GM23338 (cell line): Measurements from ENCODE around the gene GTF2A1. TPM values are rescaled to one million over a fixed set of nuclear protein-coding genes. Genes with fewer than 3 reads are reported as not detected.

Source experiments
- ATAC-seq: fragments of 200-7000 bp; cut with Tn5 transposase; 3 replicates; pipeline ENCODE4 v1.9.1; 2020
- DNase-seq: peaks from one replicate; pipeline ENCODE4 v3.0.0-alpha.2; 2015; ENCODE audit warnings: low spot score
- H2AFZ ChIP-seq: fragments of 200-600 bp; sonication (generic); 2 replicates; pipeline ENCODE4 v1.8.0; 2016; ENCODE audit warnings: antibody characterized with exemption, mild to moderate bottlenecking, moderate library complexity
- H3F3A ChIP-seq: fragments of 200-600 bp; sonication (generic); replicated peaks from 2 replicates; pipeline ENCODE4 v1.8.0; 2017; ENCODE audit warnings: antibody characterized with exemption, mixed run types, low read depth
- H3K27ac ChIP-seq: fragments of 200-600 bp; sonication (generic); 2 replicates; pipeline ENCODE4 v1.6.1; 2016; ENCODE audit warnings: low read depth
- H3K27me3 ChIP-seq: fragments of 200-600 bp; sonication (generic); 2 replicates; pipeline ENCODE4 v1.8.0; 2016; ENCODE audit warnings: mild to moderate bottlenecking, mixed run types, moderate library complexity; ENCODE audit not compliant: insufficient read depth
- H3K36me3 ChIP-seq: fragments of 200-600 bp; sonication (generic); 2 replicates; pipeline ENCODE4 v1.8.0; 2016; ENCODE audit warnings: mild to moderate bottlenecking; ENCODE audit not compliant: insufficient read depth
- H3K4me1 ChIP-seq: fragments of 200-600 bp; sonication (generic); 2 replicates; pipeline ENCODE4 v1.8.0; 2016; ENCODE audit warnings: mild to moderate bottlenecking, moderate library complexity; ENCODE audit not compliant: insufficient read depth
- H3K4me2 ChIP-seq: fragments of 200-600 bp; sonication (generic); 2 replicates; pipeline ENCODE4 v1.7.1; 2017; ENCODE audit warnings: mixed run types
- H3K4me3 ChIP-seq: fragments of 200-600 bp; sonication (generic); 2 replicates; pipeline ENCODE4 v1.6.1; 2016; ENCODE audit warnings: mixed run types
- H3K79me2 ChIP-seq: fragments of 200-600 bp; sonication (generic); replicated peaks from 2 replicates; pipeline ENCODE4 v1.8.0; 2017; ENCODE audit warnings: mild to moderate bottlenecking; ENCODE audit not compliant: insufficient read depth
- H3K9me2 ChIP-seq: fragments of 200-600 bp; sonication (generic); 2 replicates; pipeline ENCODE4 v1.8.0; 2017; ENCODE audit not compliant: insufficient read depth
- H4K20me1 ChIP-seq: fragments of 200-600 bp; sonication (generic); replicated peaks from 2 replicates; pipeline ENCODE4 v1.8.0; 2017; ENCODE audit warnings: mild to moderate bottlenecking; ENCODE audit not compliant: insufficient read depth
- H3K27ac Mint-ChIP-seq: 2 replicates; pipeline ENCODE4 v1.8.0; 2020; ENCODE audit warnings: inconsistent platforms, mild to moderate bottlenecking, moderate library complexity, mixed read lengths
- H3K27me3 Mint-ChIP-seq: 3 replicates; pipeline ENCODE4 v1.8.0; 2022; ENCODE audit warnings: low read depth, mild to moderate bottlenecking, moderate library complexity, mixed read lengths, inconsistent platforms; ENCODE audit not compliant: insufficient read depth, poor library complexity
- H3K36me3 Mint-ChIP-seq: 3 replicates; pipeline ENCODE4 v1.8.0; 2021; ENCODE audit warnings: low read depth, mild to moderate bottlenecking, inconsistent platforms, moderate library complexity, mixed read lengths
- H3K4me1 Mint-ChIP-seq: 3 replicates; pipeline ENCODE4 v1.8.0; 2020; ENCODE audit warnings: mild to moderate bottlenecking, inconsistent platforms, mixed read lengths
- H3K4me3 Mint-ChIP-seq: 3 replicates; pipeline ENCODE4 v1.8.0; 2021; ENCODE audit warnings: moderate library complexity, mild to moderate bottlenecking, inconsistent platforms, mixed read lengths
- H3K9me3 Mint-ChIP-seq: 3 replicates; pipeline ENCODE4 v1.8.0; 2020; ENCODE audit warnings: moderate library complexity, mild to moderate bottlenecking, inconsistent platforms, mixed read lengths
- CREB1 ChIP-seq: fragments of 250-450 bp; sonication (Bioruptor Pico); IDR thresholded peaks from 2 replicates; pipeline ENCODE4 v1.5.0; 2020; ENCODE audit warnings: low read depth, mild to moderate bottlenecking, moderate library complexity
- ETS1 ChIP-seq: IDR thresholded peaks from 2 replicates; pipeline ENCODE4 v1.6.1; 2016; ENCODE audit warnings: antibody characterized with exemption
- EZH2 ChIP-seq: fragments of 200-600 bp; sonication (generic); IDR thresholded peaks from one replicate; pipeline ENCODE4 v1.8.0; 2017; ENCODE audit warnings: antibody characterized with exemption, mild to moderate bottlenecking, low read depth; ENCODE audit not compliant: unreplicated experiment
- EZH2phosphoT487 ChIP-seq: fragments of 200-600 bp; sonication (generic); IDR thresholded peaks from one replicate; pipeline ENCODE4 v1.8.1; 2018; ENCODE audit warnings: antibody characterized with exemption; ENCODE audit not compliant: unreplicated experiment
- JUNB ChIP-seq: IDR thresholded peaks from one replicate; pipeline ENCODE4 v1.6.1; 2016; ENCODE audit warnings: antibody characterized with exemption; ENCODE audit not compliant: unreplicated experiment
- NANOG ChIP-seq: IDR thresholded peaks from 2 replicates; pipeline ENCODE4 v1.6.1; 2016; ENCODE audit warnings: antibody characterized with exemption, borderline replicate concordance
- STAT1 ChIP-seq: IDR thresholded peaks from one replicate; pipeline ENCODE4 v1.6.1; 2016; ENCODE audit warnings: antibody characterized with exemption; ENCODE audit not compliant: unreplicated experiment
- ZNF114 ChIP-seq: fragments of 250-450 bp; sonication (Bioruptor Pico); IDR thresholded peaks from 2 replicates; pipeline ENCODE4 v1.5.0; 2020; ENCODE audit warnings: mild to moderate bottlenecking, moderate library complexity
- ZNF331 ChIP-seq: fragments of 250-450 bp; sonication (Bioruptor Pico); IDR thresholded peaks from 2 replicates; pipeline ENCODE4 v1.5.0; 2020; ENCODE audit warnings: low read depth, mild to moderate bottlenecking, moderate library complexity
- polyA plus RNA-seq: library from polyadenylated mRNA; unstranded; fragments of >200 nt; fragmentation: Nextera tagmentation; extraction: Ambion mirVana; gene quantifications from 2 replicates; pipeline ENCODE4 v1.2.1, GENCODE V29; 2016
- total RNA-seq: library from RNA; depleted of rRNA; stranded (reverse); fragments of >200 nt; shearing (Covaris generic); gene quantifications from 2 replicates; pipeline ENCODE4 v1.2.3, GENCODE V29; 2014
- TF ChIP-seq, protein P1 (sequence below), 2 experiments: fragments of 200-600 bp in 1 of 2; sonication (generic) in 1 of 2; conservative IDR thresholded peaks; 2 replicates each; pipeline versions ENCODE4 v1.5.1 to v1.6.1; 2016 to 2017; ENCODE audit warnings: antibody characterized with exemption in 2 of 2, low read depth in 2 of 2, mild to moderate bottlenecking in 2 of 2, moderate library complexity in 1 of 2
- TF ChIP-seq, protein P2 (sequence below): IDR thresholded peaks from one replicate; pipeline ENCODE4 v1.6.1; 2018; ENCODE audit warnings: antibody characterized with exemption; ENCODE audit not compliant: unreplicated experiment

GTF2A1 gene
- total and polyA plus RNA-seq, 2 experiments from 2014 or later: 12.1 to 50.6 TPM

GRCh38 chr14:81157431-81157830 is 63.3 kb downstream of the GTF2A1 start (continued):
- TF ChIP-seq EZH2phosphoT487 (no peak), STAT1 (no peak), ZNF114 (CRISPR knock-in tag) (no peak)
- TF ChIP-seq, protein P1, sequence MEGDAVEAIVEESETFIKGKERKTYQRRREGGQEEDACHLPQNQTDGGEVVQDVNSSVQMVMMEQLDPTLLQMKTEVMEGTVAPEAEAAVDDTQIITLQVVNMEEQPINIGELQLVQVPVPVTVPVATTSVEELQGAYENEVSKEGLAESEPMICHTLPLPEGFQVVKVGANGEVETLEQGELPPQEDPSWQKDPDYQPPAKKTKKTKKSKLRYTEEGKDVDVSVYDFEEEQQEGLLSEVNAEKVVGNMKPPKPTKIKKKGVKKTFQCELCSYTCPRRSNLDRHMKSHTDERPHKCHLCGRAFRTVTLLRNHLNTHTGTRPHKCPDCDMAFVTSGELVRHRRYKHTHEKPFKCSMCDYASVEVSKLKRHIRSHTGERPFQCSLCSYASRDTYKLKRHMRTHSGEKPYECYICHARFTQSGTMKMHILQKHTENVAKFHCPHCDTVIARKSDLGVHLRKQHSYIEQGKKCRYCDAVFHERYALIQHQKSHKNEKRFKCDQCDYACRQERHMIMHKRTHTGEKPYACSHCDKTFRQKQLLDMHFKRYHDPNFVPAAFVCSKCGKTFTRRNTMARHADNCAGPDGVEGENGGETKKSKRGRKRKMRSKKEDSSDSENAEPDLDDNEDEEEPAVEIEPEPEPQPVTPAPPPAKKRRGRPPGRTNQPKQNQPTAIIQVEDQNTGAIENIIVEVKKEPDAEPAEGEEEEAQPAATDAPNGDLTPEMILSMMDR (conservative IDR thresholded peaks at IDR 0.05; ENCODE audit: low read depth in 2 of 2): no peak

DNA sequence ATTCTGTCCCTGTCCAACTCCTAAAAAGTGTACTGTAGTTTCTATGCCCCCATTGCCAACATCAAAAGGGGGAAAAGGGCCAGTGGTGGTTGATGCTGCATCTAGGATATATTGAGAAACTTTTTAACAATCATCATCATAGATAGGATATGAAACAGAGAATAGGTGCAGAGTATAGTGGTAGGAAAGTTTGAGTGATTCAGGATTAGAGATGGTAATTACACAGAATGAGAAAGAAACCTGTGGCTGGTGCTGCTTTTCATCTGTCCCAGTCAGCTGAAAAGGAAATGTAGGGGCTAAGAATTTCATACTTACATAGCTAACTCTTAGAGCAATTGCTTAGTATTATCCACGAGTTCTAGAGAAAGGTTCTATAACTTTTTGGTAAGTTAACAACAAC is 67.6 kb downstream of the GTF2A1 start:
- Histone ChIP-seq H3K27ac (no peak overlapping the region), H3K36me3 (no peaks in the 10 kb centered on the region), H3F3A (no peaks in the 10 kb centered on the region), H3K9me2 (0 out of 2 replicates have a peak, but pooled peaks cover 3% of the 10 kb centered on the region), H3K79me2 (no peaks in the 10 kb centered on the region), H3K4me3 (no peak overlapping the region), H3K4me1 (no peaks in the 10 kb centered on the region), H3K27me3 (no peaks in the 10 kb centered on the region), H4K20me1 (no peaks in the 10 kb centered on the region), H3K4me2 (no peak overlapping the region), H2AFZ (no peak overlapping the region)
- no peaks in the 10 kb centered on the region for H3K36me3 Mint-ChIP-seq
- no peaks in the 10 kb centered on the region for H3K4me1 Mint-ChIP-seq
- no peaks in the 10 kb centered on the region for H3K27me3 Mint-ChIP-seq
- DNase-seq (no peak), ATAC-seq (no peak)
- H3K4me3 Mint-ChIP-seq: no peak overlapping the region
- H3K9me3 Mint-ChIP-seq: no peaks in the 10 kb centered on the region
- no peak overlapping the region for H3K27ac Mint-ChIP-seq
- TF ChIP-seq, protein P2, sequence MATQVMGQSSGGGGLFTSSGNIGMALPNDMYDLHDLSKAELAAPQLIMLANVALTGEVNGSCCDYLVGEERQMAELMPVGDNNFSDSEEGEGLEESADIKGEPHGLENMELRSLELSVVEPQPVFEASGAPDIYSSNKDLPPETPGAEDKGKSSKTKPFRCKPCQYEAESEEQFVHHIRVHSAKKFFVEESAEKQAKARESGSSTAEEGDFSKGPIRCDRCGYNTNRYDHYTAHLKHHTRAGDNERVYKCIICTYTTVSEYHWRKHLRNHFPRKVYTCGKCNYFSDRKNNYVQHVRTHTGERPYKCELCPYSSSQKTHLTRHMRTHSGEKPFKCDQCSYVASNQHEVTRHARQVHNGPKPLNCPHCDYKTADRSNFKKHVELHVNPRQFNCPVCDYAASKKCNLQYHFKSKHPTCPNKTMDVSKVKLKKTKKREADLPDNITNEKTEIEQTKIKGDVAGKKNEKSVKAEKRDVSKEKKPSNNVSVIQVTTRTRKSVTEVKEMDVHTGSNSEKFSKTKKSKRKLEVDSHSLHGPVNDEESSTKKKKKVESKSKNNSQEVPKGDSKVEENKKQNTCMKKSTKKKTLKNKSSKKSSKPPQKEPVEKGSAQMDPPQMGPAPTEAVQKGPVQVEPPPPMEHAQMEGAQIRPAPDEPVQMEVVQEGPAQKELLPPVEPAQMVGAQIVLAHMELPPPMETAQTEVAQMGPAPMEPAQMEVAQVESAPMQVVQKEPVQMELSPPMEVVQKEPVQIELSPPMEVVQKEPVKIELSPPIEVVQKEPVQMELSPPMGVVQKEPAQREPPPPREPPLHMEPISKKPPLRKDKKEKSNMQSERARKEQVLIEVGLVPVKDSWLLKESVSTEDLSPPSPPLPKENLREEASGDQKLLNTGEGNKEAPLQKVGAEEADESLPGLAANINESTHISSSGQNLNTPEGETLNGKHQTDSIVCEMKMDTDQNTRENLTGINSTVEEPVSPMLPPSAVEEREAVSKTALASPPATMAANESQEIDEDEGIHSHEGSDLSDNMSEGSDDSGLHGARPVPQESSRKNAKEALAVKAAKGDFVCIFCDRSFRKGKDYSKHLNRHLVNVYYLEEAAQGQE: no peak
- TF ChIP-seq NANOG (no peak), CREB1 (CRISPR knock-in tag) (no peak), STAT1 (no peak), JUNB (no peak), EZH2phosphoT487 (no peak), ZNF331 (CRISPR knock-in tag) (no peak), ETS1 (no peak), ZNF114 (CRISPR knock-in tag) (no peak), EZH2 (no peak)
- TF ChIP-seq, protein P1 (conservative IDR thresholded peaks at IDR 0.05; ENCODE audit: low read depth in 2 of 2): no peak
